Tibial nerve (tissue), 4 donors: ENCODE data around the gene HTR3B.

Source experiments
- EP300 ChIP-seq, 2 donors: sonication (generic); formaldehyde crosslinking; IDR thresholded peaks; one replicate each; pipeline ENCODE4 v1.6.1; 2017; ENCODE audit warnings: antibody characterized with exemption in 2 of 2, mild to moderate bottlenecking in 1 of 2
- POLR2A ChIP-seq, 2 donors: fragments of 450-650 bp; IDR thresholded peaks; one replicate each; pipeline ENCODE4 v1.6.1; 2017; ENCODE audit warnings: antibody characterized with exemption in 2 of 2, mild to moderate bottlenecking in 2 of 2, moderate library complexity in 2 of 2
- TF ChIP-seq, protein P1 (sequence below), 5 experiments: fragments of 200-600 bp in 3 of 5; fragments of 450-650 bp in 2 of 5; sonication (generic) in 3 of 5; IDR thresholded peaks; one replicate each; pipeline ENCODE4 v1.5.1; 2016 to 2019; ENCODE audit warnings: antibody characterized with exemption in 5 of 5, mild to moderate bottlenecking in 3 of 5, moderate library complexity in 2 of 5

GRCh38 chr11:113884361-113884836 lies 20.2 kb upstream of the HTR3B start:
- no peak for TF ChIP-seq POLR2A (IDR thresholded peaks at IDR 0.05)
- TF ChIP-seq, protein P1, sequence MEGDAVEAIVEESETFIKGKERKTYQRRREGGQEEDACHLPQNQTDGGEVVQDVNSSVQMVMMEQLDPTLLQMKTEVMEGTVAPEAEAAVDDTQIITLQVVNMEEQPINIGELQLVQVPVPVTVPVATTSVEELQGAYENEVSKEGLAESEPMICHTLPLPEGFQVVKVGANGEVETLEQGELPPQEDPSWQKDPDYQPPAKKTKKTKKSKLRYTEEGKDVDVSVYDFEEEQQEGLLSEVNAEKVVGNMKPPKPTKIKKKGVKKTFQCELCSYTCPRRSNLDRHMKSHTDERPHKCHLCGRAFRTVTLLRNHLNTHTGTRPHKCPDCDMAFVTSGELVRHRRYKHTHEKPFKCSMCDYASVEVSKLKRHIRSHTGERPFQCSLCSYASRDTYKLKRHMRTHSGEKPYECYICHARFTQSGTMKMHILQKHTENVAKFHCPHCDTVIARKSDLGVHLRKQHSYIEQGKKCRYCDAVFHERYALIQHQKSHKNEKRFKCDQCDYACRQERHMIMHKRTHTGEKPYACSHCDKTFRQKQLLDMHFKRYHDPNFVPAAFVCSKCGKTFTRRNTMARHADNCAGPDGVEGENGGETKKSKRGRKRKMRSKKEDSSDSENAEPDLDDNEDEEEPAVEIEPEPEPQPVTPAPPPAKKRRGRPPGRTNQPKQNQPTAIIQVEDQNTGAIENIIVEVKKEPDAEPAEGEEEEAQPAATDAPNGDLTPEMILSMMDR (IDR thresholded peaks at IDR 0.05), result no peak
- TF ChIP-seq EP300 (IDR thresholded peaks at IDR 0.05), result no peak
